ENCODE data around the gene RRP1B.
"Not testable (repeated sequence)": the region's sequence is repeated elsewhere in the genome, so short reads cannot be mapped to it uniquely, and the experiment has no call there.

DNA sequence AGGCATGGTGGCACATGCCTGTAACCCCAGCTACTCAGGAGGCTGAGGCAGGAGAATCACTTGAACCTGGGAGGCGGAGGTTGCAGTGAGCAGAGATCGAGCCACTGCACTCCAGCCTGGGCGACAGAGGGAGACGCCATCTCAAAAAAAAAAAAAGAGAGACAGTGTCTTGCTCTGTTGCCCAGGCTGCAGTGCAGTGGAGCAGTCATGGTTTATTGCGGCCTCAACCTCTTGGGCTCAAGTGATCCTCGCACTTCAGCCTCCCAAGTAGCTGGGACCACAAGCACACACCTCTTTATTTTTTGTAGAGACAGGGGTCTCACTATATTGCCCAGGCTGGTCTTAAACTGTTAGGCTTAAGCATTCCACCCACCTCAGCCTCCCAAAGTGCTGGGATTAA is 21.1 kb downstream of the RRP1B start:
- TF ChIP-seq CTCF (IDR thresholded peaks at IDR 0.05; ENCODE audit: insufficient read depth, low read depth, low read length); EZH2 (IDR thresholded peaks at IDR 0.05; ENCODE audit: insufficient read depth, low read length): not testable (repeated sequence)
